NK-92 (cell line): ENCODE data around the gene SLC36A2.

ENCODE experiments used
- DNase-seq: peaks from one replicate; lab custom pipeline; 2025; ENCODE audit not compliant: unreplicated experiment; lab: John Stamatoyannopoulos, UW

The SLC36A2 gene

GRCh38 chr5:151284392-151284967 lies 62.9 kb downstream of the SLC36A2 start:
- no peak for DNase-seq

GRCh38 chr5:151283120-151283825 lies 64.1 kb downstream of the SLC36A2 start:
- DNase-seq: no peak

GRCh38 chr5:151281001-151281639 lies 66.2 kb downstream of the SLC36A2 start:
- DNase-seq: no peak

GRCh38 chr5:151280443-151280842 lies 66.9 kb downstream of the SLC36A2 start:
- no peak for DNase-seq

GRCh38 chr5:151278845-151279244 lies 68.5 kb downstream of the SLC36A2 start:
- DNase-seq: no peak

- DNase-seq: no peak
Measured at GRCh38 chr5:151275803-151276202, 71.6 kb downstream of the SLC36A2 start.

GRCh38 chr5:151274666-151275065 lies 72.7 kb downstream of the SLC36A2 start:
- no peak for DNase-seq

- no peak for DNase-seq
Measured at GRCh38 chr5:151271336-151271735, 76.0 kb downstream of the SLC36A2 start.

- no peak for DNase-seq
Measured at GRCh38 chr5:151270599-151270998, 76.8 kb downstream of the SLC36A2 start.

- no peak for DNase-seq
Measured at GRCh38 chr5:151267491-151268260, 79.7 kb downstream of the SLC36A2 start.
